Naive thymus-derived CD4-positive, alpha-beta T cell (primary cell): ENCODE data around the gene SLF2. TPM values are rescaled to one million over a fixed set of nuclear protein-coding genes. Genes with fewer than 3 reads are reported as not detected.

ENCODE experiments used
- ATAC-seq: fragments of 150-1000 bp; cut with Tn5 transposase; 2 replicates; pipeline ENCODE4 v1.10.0; 2021; ENCODE audit warnings: mild to moderate bottlenecking, moderate library complexity
- CTCF ChIA-PET: fragments of 350-600 bp; sonication (Branson Sonifier 250); formaldehyde crosslinking; loops from one replicate; lab custom pipeline; 2021; ENCODE audit warnings: antibody characterized with exemption; lab: Charles Lee
- POLR2A ChIA-PET: fragments of 350-600 bp; sonication (Branson Sonifier 250); formaldehyde crosslinking; loops from one replicate; lab custom pipeline; 2021; ENCODE audit warnings: antibody characterized with exemption, inconsistent platforms; lab: Charles Lee
- DNase-seq, 9 donors: peaks; one replicate each; pipeline versions ENCODE4 v3.0.0 to v3.0.0-alpha.2; 2020 to 2022; ENCODE audit warnings: mixed read lengths in 1 of 9
- H3K27ac ChIP-seq: one replicate; pipeline ENCODE4 v1.7.0; 2013; ENCODE audit warnings: mild to moderate bottlenecking, low read depth, low read length, moderate library complexity
- H3K27me3 ChIP-seq, 2 donors: one replicate each; pipeline ENCODE4 v1.7.0; 2013; ENCODE audit warnings: low read length in 2 of 2, mild to moderate bottlenecking in 2 of 2, moderate library complexity in 2 of 2; ENCODE audit not compliant: control insufficient read depth in 2 of 2, insufficient read depth in 2 of 2
- H3K36me3 ChIP-seq, 3 experiments: 1 replicate in 2 of 3; 2 replicates in 1 of 3; pipeline ENCODE4 v1.7.0; 2013; ENCODE audit warnings: low read length in 3 of 3, mild to moderate bottlenecking in 3 of 3, moderate library complexity in 1 of 3; ENCODE audit not compliant: insufficient read depth in 3 of 3, control insufficient read depth in 2 of 3
- H3K4me1 ChIP-seq, 2 donors: one replicate each; pipeline ENCODE4 v1.7.0; 2013; ENCODE audit warnings: low read length in 2 of 2, mild to moderate bottlenecking in 2 of 2, moderate library complexity in 1 of 2; ENCODE audit not compliant: control insufficient read depth in 2 of 2, insufficient read depth in 2 of 2
- H3K4me3 ChIP-seq: 2 replicates; pipeline ENCODE4 v1.7.0; 2013; ENCODE audit warnings: mild to moderate bottlenecking, low read length
- H3K9me3 ChIP-seq, 3 experiments: 1 replicate in 2 of 3; 2 replicates in 1 of 3; pipeline ENCODE4 v1.7.0; 2013; ENCODE audit warnings: low read length in 3 of 3; ENCODE audit not compliant: control insufficient read depth in 2 of 3
- H3K27ac Mint-ChIP-seq, 9 donors: one replicate each; pipeline ENCODE4 v1.8.0; 2020 to 2022; ENCODE audit warnings: mixed read lengths in 9 of 9, mild to moderate bottlenecking in 8 of 9, moderate library complexity in 5 of 9, inconsistent platforms in 2 of 9
- H3K27me3 Mint-ChIP-seq, 5 donors: one replicate each; pipeline ENCODE4 v1.8.0; 2021 to 2022; ENCODE audit warnings: mixed read lengths in 5 of 5, mild to moderate bottlenecking in 1 of 5
- H3K36me3 Mint-ChIP-seq, 5 donors: one replicate each; pipeline ENCODE4 v1.8.0; 2020 to 2022; ENCODE audit warnings: mixed read lengths in 5 of 5, mild to moderate bottlenecking in 3 of 5, inconsistent platforms in 1 of 5
- H3K4me1 Mint-ChIP-seq, 7 donors: one replicate each; pipeline ENCODE4 v1.8.0; 2020 to 2022; ENCODE audit warnings: mixed read lengths in 7 of 7, mild to moderate bottlenecking in 3 of 7, inconsistent platforms in 1 of 7
- H3K4me3 Mint-ChIP-seq, 10 donors: one replicate each; pipeline ENCODE4 v1.8.0; 2020 to 2022; ENCODE audit warnings: mild to moderate bottlenecking in 10 of 10, mixed read lengths in 10 of 10, moderate library complexity in 6 of 10, inconsistent platforms in 2 of 10
- H3K9me3 Mint-ChIP-seq, 11 donors: one replicate each; pipeline ENCODE4 v1.8.0; 2020 to 2022; ENCODE audit warnings: mixed read lengths in 11 of 11, mild to moderate bottlenecking in 4 of 11, inconsistent platforms in 1 of 11, moderate library complexity in 1 of 11
- intact Hi-C, 2 donors: fragments of 100-400 bp; cut with micrococcal nuclease; formaldehyde crosslinking; loops; one replicate each; pipeline ENCODE4 v1.15.1; 2023
- microRNA-seq: library from miRNA; unstranded; fragments of <30 nt; microRNA quantifications from one replicate; pipeline ENCODE4 v1.2.0, GENCODE V29; 2022; ENCODE audit warnings: borderline microRNAs expressed
- polyA plus RNA-seq, 2 donors: library from polyadenylated mRNA; unstranded; fragments of 300-500 nt; fragmentation: Illumina TruSeq; gene quantifications; one replicate each; pipeline ENCODE4 v1.2.3, GENCODE V29; 2021
- total RNA-seq, 6 experiments: library from RNA in 5 of 6; stranded (reverse) in 5 of 6; gene quantifications; 1 replicate in 5 of 6; 2 replicates in 1 of 6; pipeline ENCODE4 v1.2.3 and lab custom pipeline; 2021 to 2026

SLF2 gene
- total and polyA plus RNA-seq, 7 experiments from 2014 or later = 10.9 to 43.7 (median 24.0) TPM

DNA sequence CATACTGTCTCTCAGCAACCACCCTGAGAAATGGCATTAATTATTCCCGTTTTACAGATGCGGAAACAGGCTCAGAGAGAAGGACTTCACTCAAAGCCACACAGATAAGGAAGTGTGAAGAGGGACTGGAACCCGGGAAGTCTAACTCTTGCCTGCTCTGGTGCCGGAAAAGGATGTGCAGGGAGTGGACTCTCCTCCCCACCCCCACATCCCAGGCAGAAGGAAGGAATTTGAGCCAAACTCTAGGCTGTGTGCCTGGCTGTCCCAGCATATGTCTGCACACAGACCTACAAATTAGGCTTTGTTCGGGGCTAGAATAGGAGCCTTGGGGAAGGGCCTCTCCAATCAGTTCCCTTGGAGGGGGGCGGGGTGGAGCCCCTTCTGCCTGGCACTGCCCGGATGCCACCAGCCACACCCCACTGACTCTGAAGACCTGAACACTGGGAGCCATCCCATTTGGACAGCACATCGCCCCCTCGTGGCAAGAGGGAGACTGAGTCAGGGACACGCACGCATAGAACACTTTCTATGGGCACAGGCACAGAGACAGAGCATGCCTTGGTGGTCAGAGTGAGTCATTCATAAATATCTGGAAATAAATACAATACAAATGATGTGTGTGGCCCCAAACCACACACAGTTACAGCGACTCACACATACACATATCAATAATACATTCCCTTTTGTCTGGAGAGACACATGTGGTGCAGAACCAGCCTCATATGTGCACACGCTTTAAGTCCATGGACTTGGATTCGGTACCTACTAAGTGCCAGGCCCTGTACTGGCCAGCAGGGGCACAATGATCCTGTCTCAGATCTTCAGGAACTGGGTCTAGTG lies 100.0 kb downstream of the SLF2 start:
- CTCF ChIA-PET = interaction anchor here (1.2 to 2.4 kb wide), 4 partner anchors 15 to 43 kb away, joined by 3 to 13 read pairs (median 3); partner anchors contain the start of gene SEMA4G
- Mint-ChIP-seq H3K9me3 (no peaks in the 10 kb centered on the region), H3K27me3 (peaks cover 22 to 39% (median 30%) of the 10 kb centered on the region in 5 donors), H3K36me3 (no peaks in the 10 kb centered on the region), H3K27ac (peak overlapping the region in 3 of 9 donors; percentile 8 to 75 (median 41)), H3K4me3 (peak overlapping the region in 1 of 10 donors; percentile 24), H3K4me1 (peaks cover 9 to 21% (median 17%) of the 10 kb centered on the region in 7 donors)
- H3K9me3 ChIP-seq = no peaks in the 10 kb centered on the region
- POLR2A ChIA-PET = interaction anchor here (1.0 kb wide), 1 partner anchor 19 kb away, joined by 3 read pairs; no protein-coding TSS in a partner anchor
- peaks cover 0 to 5% of the 10 kb centered on the region in 2 donors for H3K4me1 ChIP-seq
- H3K36me3 ChIP-seq = no peaks in the 10 kb centered on the region
- no peak overlapping the region for H3K27ac ChIP-seq
- H3K4me3 ChIP-seq = no peak overlapping the region
- DNase-seq (peak; percentile 46 to 76 (median 63)), ATAC-seq (peak; percentile 91)
- H3K27me3 ChIP-seq = no peaks in the 10 kb centered on the region
- intact Hi-C loops = loop anchor here (2.0 to 10.0 kb wide), 4 partner anchors 44 to 450 kb away; partner anchors contain the start of genes PAX2 (in 1 of the 2) and SEMA4G (in 1 of the 2)

DNA sequence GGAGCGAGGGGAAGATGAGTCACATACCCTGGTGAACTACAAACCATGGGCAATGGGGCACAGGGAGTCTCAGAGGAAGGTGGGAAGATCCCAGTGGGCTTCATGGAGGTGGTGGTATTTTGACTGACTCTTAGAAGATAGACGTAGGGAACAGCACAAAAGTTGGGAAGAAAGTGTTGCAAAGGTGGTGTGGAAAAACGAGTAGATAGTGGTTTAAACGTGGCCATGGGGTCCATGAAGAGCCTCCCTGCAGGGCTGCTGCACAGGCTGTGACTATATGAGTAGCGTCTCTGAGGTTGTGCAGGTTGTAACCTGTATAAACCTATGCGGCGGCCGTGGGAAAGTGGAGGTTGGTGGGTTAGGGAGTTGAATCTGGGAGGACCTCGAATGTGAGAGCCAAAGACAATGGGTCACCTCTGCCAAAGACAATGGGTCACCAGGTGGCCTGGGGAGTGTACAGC lies 100.6 kb downstream of the SLF2 start:
- Histone ChIP-seq H3K27me3 (peaks cover 0 to 2% of the 10 kb centered on the region in 2 donors), H3K4me1 (peaks cover 0 to 5% of the 10 kb centered on the region in 2 donors), H3K4me3 (no peak overlapping the region), H3K27ac (no peak overlapping the region), H3K36me3 (no peaks in the 10 kb centered on the region), H3K9me3 (no peaks in the 10 kb centered on the region)
- H3K27me3 Mint-ChIP-seq = peaks cover 28 to 43% (median 36%) of the 10 kb centered on the region in 5 donors
- no peaks in the 10 kb centered on the region for H3K36me3 Mint-ChIP-seq
- H3K4me3 Mint-ChIP-seq = peak overlapping the region in 1 of 10 donors; percentile 24
- peaks cover 9 to 21% (median 17%) of the 10 kb centered on the region in 7 donors for H3K4me1 Mint-ChIP-seq
- no peaks in the 10 kb centered on the region for H3K9me3 Mint-ChIP-seq
- ChIA-PET CTCF (interaction anchor here (0.7 to 4.2 kb wide), 6 partner anchors 9 to 644 kb away, joined by 4 to 56 read pairs (median 8); partner anchors contain the start of genes LZTS2, PDZD7 and SFXN3), POLR2A (no interaction called here)
- H3K27ac Mint-ChIP-seq = peak overlapping the region in 3 of 9 donors; percentile 8 to 75 (median 41)
- DNase-seq (no peak), ATAC-seq (no peak)
- intact Hi-C loops = loop anchor here (2.0 to 10.0 kb wide), 4 partner anchors 45 to 451 kb away; partner anchors contain the start of genes PAX2 (in 1 of the 2) and SEMA4G (in 1 of the 2)

DNA sequence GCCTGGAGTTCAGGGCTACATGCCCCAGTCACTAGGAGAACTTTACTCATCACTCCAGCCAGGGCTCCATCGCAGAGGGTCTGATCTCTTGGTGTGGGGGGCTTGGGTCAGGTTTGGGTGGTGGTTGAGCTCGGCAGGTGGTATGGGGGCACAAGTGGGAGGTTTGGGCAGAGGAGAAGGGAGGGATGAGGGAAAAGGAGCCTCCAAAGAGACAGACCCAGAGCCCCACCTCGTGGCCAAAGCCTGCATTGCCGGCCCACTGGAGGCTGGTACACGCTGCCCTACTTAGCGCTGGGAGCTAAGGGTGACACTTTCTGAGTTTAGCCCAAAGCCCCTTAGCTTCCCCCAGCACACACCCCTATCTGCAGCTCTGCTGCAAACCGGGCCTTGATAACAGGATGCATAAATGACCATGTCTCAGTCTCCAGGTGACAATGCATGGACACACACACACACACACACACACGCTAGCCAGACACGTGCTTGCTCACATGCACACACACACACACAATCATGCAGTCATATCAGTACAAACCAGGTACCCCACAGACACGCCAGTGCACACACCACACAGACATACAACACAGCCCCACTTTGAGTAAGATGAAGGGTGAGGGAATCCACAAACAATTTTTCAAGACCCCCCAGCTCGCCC lies 101.6 kb downstream of the SLF2 start:
- peak; percentile 67 for ATAC-seq
- Mint-ChIP-seq H3K27me3 (peaks cover 34 to 48% (median 38%) of the 10 kb centered on the region in 5 donors), H3K27ac (peak overlapping the region in 4 of 9 donors; percentile 21 to 85 (median 31)), H3K4me1 (peaks cover 9 to 25% (median 17%) of the 10 kb centered on the region in 7 donors), H3K36me3 (no peaks in the 10 kb centered on the region), H3K9me3 (no peaks in the 10 kb centered on the region), H3K4me3 (no peak overlapping the region)
- intact Hi-C loops = loop anchor here (1.0 to 10.0 kb wide), 7 partner anchors 15 to 452 kb away; partner anchors contain the start of genes LZTS2 (in 2 of the 2), PDZD7 (in 2 of the 2), SFXN3 (in 2 of the 2) and PAX2 (in 1 of the 2)
- Histone ChIP-seq H3K9me3 (no peaks in the 10 kb centered on the region), H3K27ac (no peak overlapping the region), H3K4me3 (no peak overlapping the region), H3K27me3 (peaks cover 0 to 2% of the 10 kb centered on the region in 2 donors), H3K4me1 (peaks cover 0 to 5% of the 10 kb centered on the region in 2 donors), H3K36me3 (no peaks in the 10 kb centered on the region)
- ChIA-PET CTCF (interaction anchor here (0.5 to 4.2 kb wide), 22 partner anchors 10 to 818 kb away, joined by 3 to 56 read pairs (median 4); partner anchors contain the start of genes LZTS2, MRPL43, PDZD7 and SFXN3), POLR2A (interaction anchor here (0.6 to 1.0 kb wide), 3 partner anchors 15 to 18 kb away, joined by 3 to 9 read pairs (median 3); partner anchors contain the start of gene LZTS2)
- DNase-seq = peak; percentile 55 to 83 (median 65)

Small RNA genes lying within 50 kb of the gene (microRNA-seq; reads per million reads assigned to microRNA genes)
- gene MIR608 = not detected

Other genes with a start within 250 kb of the SLF2 start
- not detected for gene PAX2, start 167.4 kb upstream of the SLF2 start, total RNA-seq
- not detected for gene PAX2, start 167.4 kb upstream of the SLF2 start, polyA plus RNA-seq
- 1 to 10 TPM in 3 of 5 experiments, under 1 TPM in 2; 0.78 to 1.7 (median 1.2) TPM for gene SEMA4G, start 56.5 kb downstream of the SLF2 start, total RNA-seq
- under 1 TPM; 0.24 to 0.52 TPM for gene SEMA4G, start 56.5 kb downstream of the SLF2 start, polyA plus RNA-seq
- 10 to 100 TPM; 35.8 to 74.5 (median 46.5) TPM for gene MRPL43, start 74.5 kb downstream of the SLF2 start, total RNA-seq
- 100 to 1,000 TPM; 143 to 149 TPM for gene MRPL43, start 74.5 kb downstream of the SLF2 start, polyA plus RNA-seq
- 10 to 100 TPM in 3 of 5 experiments, 1 to 10 TPM in 2; 5.8 to 17.3 (median 14.8) TPM for gene TWNK, start 74.6 kb downstream of the SLF2 start, total RNA-seq
- gene TWNK, start 74.6 kb downstream of the SLF2 start, polyA plus RNA-seq = 10 to 100 TPM; 10.0 to 18.9 TPM
- 10 to 100 TPM; 16.0 to 44.7 (median 25.5) TPM for gene LZTS2, start 86.8 kb downstream of the SLF2 start, total RNA-seq
- 10 to 100 TPM; 10.8 to 25.6 TPM for gene LZTS2, start 86.8 kb downstream of the SLF2 start, polyA plus RNA-seq
- 1 to 10 TPM in 3 of 5 experiments, under 1 TPM in 2; 0.65 to 2.8 (median 1.8) TPM for gene PDZD7, start 118.2 kb downstream of the SLF2 start, total RNA-seq
- 1 to 10 TPM in 1 of 2 donors, under 1 TPM in 1; 0.71 to 1.1 TPM for gene PDZD7, start 118.2 kb downstream of the SLF2 start, polyA plus RNA-seq
- gene SFXN3, start 118.3 kb downstream of the SLF2 start, total RNA-seq = 10 to 100 TPM; 33.7 to 90.4 (median 48.4) TPM
- gene SFXN3, start 118.3 kb downstream of the SLF2 start, polyA plus RNA-seq = 10 to 100 TPM; 12.6 to 13.2 TPM
- 1 to 10 TPM in 1 of 5 experiments, under 1 TPM in 2, not detected in 2; 0.22 to 1.5 (median 0.29) TPM for gene KAZALD1, start 149.0 kb downstream of the SLF2 start, total RNA-seq
- not detected for gene KAZALD1, start 149.0 kb downstream of the SLF2 start, polyA plus RNA-seq
- gene TLX1, start 218.3 kb downstream of the SLF2 start, total RNA-seq = not detected
- gene TLX1, start 218.3 kb downstream of the SLF2 start, polyA plus RNA-seq = not detected